Psoas muscle (tissue), 8 donors: ENCODE measurements around the gene GGT7. TPM values are rescaled to one million over a fixed set of nuclear protein-coding genes. Genes with fewer than 3 reads are reported as not detected.

Experiments
- ATAC-seq, 4 donors: fragments of 200-7000 bp; cut with Tn5 transposase; one replicate each; pipeline ENCODE4 v1.9.1; 2020; ENCODE audit warnings: moderate library complexity in 3 of 4, mild to moderate bottlenecking in 2 of 4
- DNase-seq, 2 donors: peaks; one replicate each; pipeline ENCODE4 v3.0.0-alpha.2; 2020
- H3K27ac ChIP-seq: fragments of 200-600 bp; one replicate; pipeline ENCODE4 v1.8.0; 2022
- H3K27me3 ChIP-seq, 3 donors: fragments of 200-600 bp in 1 of 3; one replicate each; pipeline versions ENCODE4 v1.6.1 to v1.8.0; 2013 to 2022; ENCODE audit warnings: low read length in 2 of 3, mild to moderate bottlenecking in 2 of 3, moderate library complexity in 1 of 3; ENCODE audit not compliant: insufficient read depth in 3 of 3
- H3K36me3 ChIP-seq, 2 donors: fragments of 200-600 bp in 1 of 2; one replicate each; pipeline versions ENCODE4 v1.6.1 to v1.8.0; 2013 to 2022; ENCODE audit warnings: low read depth in 1 of 2, mild to moderate bottlenecking in 1 of 2, moderate library complexity in 1 of 2; ENCODE audit not compliant: insufficient read depth in 1 of 2
- H3K4me1 ChIP-seq: fragments of 200-600 bp; one replicate; pipeline ENCODE4 v1.8.0; 2022
- H3K4me3 ChIP-seq: fragments of 200-600 bp; one replicate; pipeline ENCODE4 v1.8.0; 2022; ENCODE audit warnings: mild to moderate bottlenecking
- H3K9me3 ChIP-seq: fragments of 200-600 bp; one replicate; pipeline ENCODE4 v1.8.0; 2022
- WGBS, 3 donors: extraction: QIAGEN DNeasy Blood & Tissue Kit; methylation state at CpG; one replicate each; pipeline versions ENCODE4 v1.1.6 to v1.1.7; 2013; 5-methylcytosine and 5-hydroxymethylcytosine counted together
- intact Hi-C, 2 donors: fragments of 100-400 bp; cut with DNase I; formaldehyde crosslinking; loops; one replicate each; pipeline versions ENCODE4 v1.11.0 to v1.14.2; 2022
- polyA plus RNA-seq, 3 donors: library from polyadenylated mRNA; stranded (reverse); fragments of 200-250 nt; gene quantifications; one replicate each; pipeline ENCODE4 v1.2.3, GENCODE V29; 2013
- total RNA-seq, 4 donors: library from RNA; stranded (reverse); fragmentation: NEBNext Ultra II Directional in 2 of 4; extraction: Animal tissue kit (Norgen Biotek cat#: 25700) in 2 of 4; gene quantifications; one replicate each; pipeline versions ENCODE4 v1.2.1 to v1.2.4, GENCODE V29; 2021 to 2023
- TF ChIP-seq, protein P1 (sequence below): fragments of 200-600 bp; IDR thresholded peaks from one replicate; pipeline ENCODE4 v1.8.0; 2022; ENCODE audit warnings: antibody characterized with exemption
- donor health status: healthy with polysubstance abuse.
- donor health status: DM: no; HTN: no; CAD: no; lungs with moderate emphysema.
- donor health status: Bipolar disorder and iron deficiency.
- donor health status: healthy.
- donor health status: DM: yes; HTN: yes; CAD: no.
- donor health status: DM: no; HTN: no; CAD: no.
- donor health status: DM: no; HTN: no; CAD: no.
- donor health status: DM: yes; HTN: yes; CAD: no.

The GGT7 gene
- total and polyA plus RNA-seq, 7 donors, result 4.8 to 36.2 (median 28.0) TPM

DNA sequence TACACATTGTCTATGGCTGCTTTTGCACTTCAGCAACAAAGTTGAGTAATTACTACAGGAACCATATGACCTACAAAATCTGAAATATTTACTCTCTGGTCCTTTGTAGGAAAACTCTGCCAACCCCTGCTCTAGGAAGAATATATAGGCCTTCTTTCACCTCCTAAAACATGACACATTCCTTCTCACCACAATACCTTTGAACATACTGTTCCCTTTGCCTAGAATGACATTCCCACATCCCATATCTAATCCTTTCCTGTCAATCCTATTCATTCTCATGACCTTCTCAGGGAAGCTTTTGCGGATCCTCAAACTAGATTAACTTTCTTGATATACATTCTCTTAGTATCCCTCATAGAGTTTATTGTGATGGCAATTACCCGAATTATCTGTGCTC, 29.2 kb downstream of the GGT7 start:
- H3K9me3 ChIP-seq, result no peaks in the 10 kb centered on the region
- no peaks in the 10 kb centered on the region for H3K4me1 ChIP-seq
- WGBS, 3 donors, result 94 to 98% (median 94%) methylated on average over 2 of the region's 2 CpGs
- intact Hi-C loops, result no loop called here
- peaks cover 2 to 32% of the 10 kb centered on the region in 2 donors for H3K36me3 ChIP-seq
- no peaks in the 10 kb centered on the region for H3K27me3 ChIP-seq
- no peak overlapping the region for H3K4me3 ChIP-seq
- no peak overlapping the region for H3K27ac ChIP-seq
- DNase-seq, result no peak
- TF ChIP-seq, protein P1, sequence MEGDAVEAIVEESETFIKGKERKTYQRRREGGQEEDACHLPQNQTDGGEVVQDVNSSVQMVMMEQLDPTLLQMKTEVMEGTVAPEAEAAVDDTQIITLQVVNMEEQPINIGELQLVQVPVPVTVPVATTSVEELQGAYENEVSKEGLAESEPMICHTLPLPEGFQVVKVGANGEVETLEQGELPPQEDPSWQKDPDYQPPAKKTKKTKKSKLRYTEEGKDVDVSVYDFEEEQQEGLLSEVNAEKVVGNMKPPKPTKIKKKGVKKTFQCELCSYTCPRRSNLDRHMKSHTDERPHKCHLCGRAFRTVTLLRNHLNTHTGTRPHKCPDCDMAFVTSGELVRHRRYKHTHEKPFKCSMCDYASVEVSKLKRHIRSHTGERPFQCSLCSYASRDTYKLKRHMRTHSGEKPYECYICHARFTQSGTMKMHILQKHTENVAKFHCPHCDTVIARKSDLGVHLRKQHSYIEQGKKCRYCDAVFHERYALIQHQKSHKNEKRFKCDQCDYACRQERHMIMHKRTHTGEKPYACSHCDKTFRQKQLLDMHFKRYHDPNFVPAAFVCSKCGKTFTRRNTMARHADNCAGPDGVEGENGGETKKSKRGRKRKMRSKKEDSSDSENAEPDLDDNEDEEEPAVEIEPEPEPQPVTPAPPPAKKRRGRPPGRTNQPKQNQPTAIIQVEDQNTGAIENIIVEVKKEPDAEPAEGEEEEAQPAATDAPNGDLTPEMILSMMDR, result no peak
- ATAC-seq, result peak in 1 of 4 donors; percentile 28

DNA sequence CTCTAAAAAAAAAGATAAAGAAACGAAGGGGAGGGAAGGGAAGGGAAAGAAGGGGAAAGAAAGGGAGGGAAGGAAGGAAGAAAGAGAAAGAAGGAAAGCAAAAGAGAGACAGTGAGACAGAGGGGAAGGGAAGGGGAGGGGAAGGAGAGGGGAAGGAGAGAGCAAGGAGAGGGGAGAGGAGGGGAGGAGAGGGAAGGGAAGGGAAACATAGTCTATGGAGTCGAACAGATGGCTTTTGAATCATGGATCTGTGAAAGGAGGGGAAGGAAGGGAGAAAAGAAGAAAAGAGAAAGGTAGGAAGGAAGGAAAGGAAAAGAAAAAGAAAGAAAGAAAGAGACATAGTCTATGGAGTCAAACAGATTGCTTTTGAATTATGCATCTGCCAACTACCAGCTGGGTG, 30.5 kb downstream of the GGT7 start:
- Histone ChIP-seq H3K9me3 (no peaks in the 10 kb centered on the region), H3K36me3 (peaks cover 0 to 19% of the 10 kb centered on the region in 2 donors), H3K27me3 (no peaks in the 10 kb centered on the region), H3K27ac (no peak overlapping the region), H3K4me3 (no peak overlapping the region), H3K4me1 (no peaks in the 10 kb centered on the region)
- TF ChIP-seq, protein P1, result no peak
- ATAC-seq, result no peak
- intact Hi-C loops, result no loop called here
- WGBS, 3 donors, result 47 to 57% (median 57%) methylated on average over 2 of the region's 2 CpGs
- DNase-seq, result no peak

DNA sequence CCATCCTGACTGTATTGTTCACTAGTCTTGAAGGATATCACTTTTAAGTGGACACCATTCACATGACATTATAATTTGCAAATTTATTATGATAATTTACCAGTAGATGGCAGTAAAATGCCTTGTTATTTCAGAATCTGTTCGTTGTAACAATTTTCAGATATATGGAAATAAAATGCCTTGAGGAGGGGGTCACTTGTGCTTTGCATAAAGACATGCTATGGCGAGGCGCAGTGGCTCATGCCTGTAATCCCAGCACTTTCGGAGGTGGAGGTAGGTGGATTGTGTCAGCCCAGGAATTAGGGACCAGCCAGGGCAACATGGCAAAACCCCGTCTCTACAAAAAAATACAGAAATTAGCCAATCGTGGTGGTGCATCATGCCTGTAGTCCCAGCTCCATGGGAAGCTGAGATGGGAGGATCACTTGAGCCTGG, 38.2 kb downstream of the GGT7 start:
- Histone ChIP-seq H3K36me3 (no peaks in the 10 kb centered on the region), H3K4me3 (no peak overlapping the region), H3K27ac (no peak overlapping the region), H3K9me3 (no peaks in the 10 kb centered on the region), H3K4me1 (no peaks in the 10 kb centered on the region), H3K27me3 (no peaks in the 10 kb centered on the region)
- DNase-seq (no peak), ATAC-seq (peak in 3 of 4 donors; percentile 46 to 81 (median 66))
- WGBS, 3 donors, result 33% methylated on average over 6 of the region's 6 CpGs
- intact Hi-C loops, result loop anchor here (5.0 to 10.0 kb wide), 6 partner anchors 38 to 440 kb away; partner anchors contain the start of genes GGT7 (in 2 of the 2), MMP24OS (in 1 of the 2) and TRPC4AP (in 1 of the 2)
- TF ChIP-seq, protein P1, result peak; percentile 44

DNA sequence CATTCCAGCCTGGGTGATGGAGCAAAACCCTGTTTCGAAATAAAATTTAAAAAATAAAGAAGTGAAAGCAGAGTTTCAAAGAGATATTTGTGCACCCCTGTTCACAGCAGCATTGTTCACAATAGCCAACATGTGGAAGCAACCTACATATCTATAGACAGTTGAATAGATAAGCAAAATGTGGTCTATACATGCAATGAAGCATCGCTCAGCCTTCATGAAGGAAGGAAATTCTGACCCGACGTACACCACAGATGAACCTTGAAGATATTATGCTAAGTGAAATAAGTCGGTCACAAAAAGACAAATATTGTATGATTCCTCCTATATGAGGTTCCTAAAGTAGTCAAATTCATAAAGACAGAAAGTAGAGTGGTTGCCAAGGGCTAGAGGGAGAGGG, 40.7 kb downstream of the GGT7 start:
- WGBS, 3 donors, result 76% methylated on average over 5 of the region's 5 CpGs
- TF ChIP-seq, protein P1, result no peak

DNA sequence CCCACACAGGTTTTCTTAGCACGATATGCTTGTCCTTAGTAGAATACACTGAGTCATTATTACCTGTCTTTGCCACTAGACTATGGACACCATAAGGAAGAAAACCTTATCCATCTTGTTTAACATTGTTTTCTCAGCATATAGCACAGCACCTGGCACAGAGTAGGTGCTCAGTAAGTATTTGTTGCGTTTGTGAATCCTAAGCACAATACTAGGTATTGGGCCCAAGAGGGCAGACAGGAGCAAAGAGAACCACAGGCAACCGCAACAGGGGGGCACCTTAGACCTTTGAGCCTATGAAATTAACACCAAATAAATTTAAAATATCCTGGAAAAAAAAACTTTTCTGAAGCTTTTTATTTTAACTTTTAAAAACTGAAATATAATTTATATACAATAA, 43.5 kb downstream of the GGT7 start:
- TF ChIP-seq, protein P1, result no peak
- H3K9me3 ChIP-seq, result no peaks in the 10 kb centered on the region
- ATAC-seq (no peak), DNase-seq (no peak)
- no peak overlapping the region for H3K4me3 ChIP-seq
- WGBS, 3 donors, result 71 to 81% (median 75%) methylated on average over 3 of the region's 3 CpGs
- no peaks in the 10 kb centered on the region for H3K27me3 ChIP-seq
- intact Hi-C loops, result no loop called here
- no peaks in the 10 kb centered on the region for H3K36me3 ChIP-seq
- peaks cover 5% of the 10 kb centered on the region for H3K4me1 ChIP-seq
- no peak overlapping the region for H3K27ac ChIP-seq

More for the DNA sequence above, 40.7 kb downstream of the GGT7 start:
- Histone ChIP-seq H3K4me1 (no peaks in the 10 kb centered on the region), H3K9me3 (no peaks in the 10 kb centered on the region), H3K36me3 (no peaks in the 10 kb centered on the region), H3K27me3 (no peaks in the 10 kb centered on the region), H3K4me3 (no peak overlapping the region), H3K27ac (no peak overlapping the region)
- DNase-seq (no peak), ATAC-seq (no peak)
- intact Hi-C loops, result loop anchor here (5.0 to 10.0 kb wide), 6 partner anchors 40 to 443 kb away; partner anchors contain the start of genes GGT7 (in 2 of the 2), MMP24OS (in 1 of the 2) and TRPC4AP (in 1 of the 2)
